SK-N-SH (cell line): ENCODE results near the gene DNAJC4. TPM values are rescaled to one million over a fixed set of nuclear protein-coding genes. Genes with fewer than 3 reads are reported as not detected.

ENCODE experiments used
- CTCF ChIA-PET: fragments of 300-600, 350-600 bp; formaldehyde crosslinking; extraction: SDS; loops from one replicate; lab custom pipeline; 2021; lab: Yijun Ruan, JAX
- POLR2A ChIA-PET: fragments of 350-600 bp; sonication (Branson Sonifier 250); formaldehyde crosslinking; extraction: SDS; loops from one replicate; lab custom pipeline; 2020; ENCODE audit warnings: antibody characterized with exemption, inconsistent platforms; lab: Yijun Ruan, JAX
- DNase-seq: peaks from one replicate; pipeline ENCODE4 v3.0.0; 2012
- H2AFZ ChIP-seq: fragments of 200-600 bp; sonication (generic); 2 replicates; pipeline ENCODE4 v1.8.1; 2016; ENCODE audit warnings: antibody characterized with exemption, mild to moderate bottlenecking, low read depth
- H3F3A ChIP-seq: fragments of 200-600 bp; sonication (generic); replicated peaks from 2 replicates; pipeline ENCODE3; 2016; ENCODE audit warnings: antibody characterized with exemption, mild to moderate bottlenecking; ENCODE audit not compliant: insufficient read depth
- H3K27ac ChIP-seq, 2 experiments: fragments of 200-500 bp in 1 of 2; fragments of 200-600 bp in 1 of 2; sonication (Bioruptor generic) in 1 of 2; sonication (generic), shearing (Covaris generic) in 1 of 2; 2 replicates each; pipeline versions ENCODE4 v1.5.1 to v1.6.1; 2014 to 2016; ENCODE audit warnings: low read depth in 2 of 2, inconsistent platforms in 1 of 2, low read length in 1 of 2, mild to moderate bottlenecking in 1 of 2, mixed read lengths in 1 of 2
- H3K27me3 ChIP-seq: fragments of 200-600 bp; sonication (generic), shearing (Covaris generic); 2 replicates; pipeline ENCODE4 v1.6.1; 2016; ENCODE audit warnings: mixed run types; ENCODE audit not compliant: insufficient read depth
- H3K36me3 ChIP-seq, 2 experiments: fragments of 200-500 bp in 1 of 2; fragments of 200-600 bp in 1 of 2; sonication (Bioruptor generic) in 1 of 2; sonication (generic) in 1 of 2; replicated peaks in 1 of 2; 2 replicates each; pipeline versions ENCODE3 to v1.5.1; 2014 to 2016; ENCODE audit warnings: low read length in 1 of 2, mild to moderate bottlenecking in 1 of 2; ENCODE audit not compliant: insufficient read depth in 2 of 2, control insufficient read depth in 1 of 2
- H3K4me1 ChIP-seq, 2 experiments: fragments of 200-500 bp in 1 of 2; fragments of 200-600 bp in 1 of 2; sonication (Bioruptor generic) in 1 of 2; sonication (generic), shearing (Covaris generic) in 1 of 2; 2 replicates each; pipeline versions ENCODE4 v1.5.1 to v1.6.1; 2014 to 2016; ENCODE audit warnings: low read depth in 1 of 2, low read length in 1 of 2, mixed run types in 1 of 2; ENCODE audit not compliant: insufficient read depth in 2 of 2, control insufficient read depth in 1 of 2
- H3K4me2 ChIP-seq: fragments of 200-600 bp; sonication (generic), shearing (Covaris generic); 2 replicates; pipeline ENCODE4 v1.6.1; 2017; ENCODE audit warnings: mixed run types
- H3K4me3 ChIP-seq, 2 experiments: fragments of 200-500 bp in 1 of 2; fragments of 200-600 bp in 1 of 2; sonication (Bioruptor generic) in 1 of 2; sonication (generic), shearing (Covaris generic) in 1 of 2; 2 replicates each; pipeline versions ENCODE4 v1.5.1 to v1.8.1; 2014 to 2016; ENCODE audit warnings: low read depth in 2 of 2, inconsistent platforms in 1 of 2, low read length in 1 of 2, mild to moderate bottlenecking in 1 of 2, mixed read lengths in 1 of 2, moderate library complexity in 1 of 2
- H3K79me2 ChIP-seq: fragments of 200-600 bp; sonication (generic); 2 replicates; pipeline ENCODE4 v1.8.1; 2017; ENCODE audit warnings: mild to moderate bottlenecking; ENCODE audit not compliant: insufficient read depth
- H3K9ac ChIP-seq: fragments of 200-600 bp; sonication (generic); 2 replicates; pipeline ENCODE4 v1.6.1; 2017; ENCODE audit warnings: mixed run types
- H3K9me2 ChIP-seq: fragments of 200-600 bp; sonication (generic); 2 replicates; pipeline ENCODE4 v1.6.1; 2017; ENCODE audit warnings: mixed run types
- H3K9me3 ChIP-seq: fragments of 200-600 bp; sonication (generic); 2 replicates; pipeline ENCODE4 v1.6.1; 2017; ENCODE audit warnings: mixed run types, mild to moderate bottlenecking, moderate library complexity
- H4K20me1 ChIP-seq: fragments of 200-600 bp; sonication (generic); 2 replicates; pipeline ENCODE4 v1.6.1; 2017; ENCODE audit warnings: mild to moderate bottlenecking, mixed run types; ENCODE audit not compliant: insufficient read depth
- CHD2 ChIP-seq: fragments of 150-350 bp; IDR thresholded peaks from 2 replicates; pipeline ENCODE4 v1.6.1; 2018; ENCODE audit warnings: low read length; ENCODE audit not compliant: partially characterized antibody
- CTCF ChIP-seq: fragments of 200-600 bp; sonication (generic); IDR thresholded peaks from 2 replicates; pipeline ENCODE4 v1.6.1; 2017; ENCODE audit warnings: antibody characterized with exemption, mild to moderate bottlenecking, moderate library complexity
- FOSL2 ChIP-seq: IDR thresholded peaks from 2 replicates; pipeline ENCODE4 v1.4.0; 2012; ENCODE audit warnings: low read depth, mild to moderate bottlenecking, moderate library complexity, borderline replicate concordance
- FOXM1 ChIP-seq: IDR thresholded peaks from 2 replicates; pipeline ENCODE4 v1.4.0; 2012; ENCODE audit warnings: low read depth, mild to moderate bottlenecking
- GATA2 ChIP-seq: sonication (generic); formaldehyde crosslinking; IDR thresholded peaks from 2 replicates; pipeline ENCODE4 v1.5.0; 2020; ENCODE audit warnings: mild to moderate bottlenecking, missing genetic modification reagents
- IRF3 ChIP-seq: fragments of 150-350 bp; IDR thresholded peaks from 2 replicates; pipeline ENCODE4 v1.6.1; 2016; ENCODE audit warnings: mild to moderate bottlenecking, low read depth, low read length
- JUND ChIP-seq: IDR thresholded peaks from 2 replicates; pipeline ENCODE4 v1.4.0; 2012
- NFIC ChIP-seq: IDR thresholded peaks from 2 replicates; pipeline ENCODE4 v1.4.0; 2012; ENCODE audit warnings: borderline replicate concordance
- POLR2AphosphoS5 ChIP-seq: IDR thresholded peaks from 2 replicates; pipeline ENCODE4 v1.6.1; 2012; ENCODE audit warnings: low read depth, low read length
- RCOR1 ChIP-seq: fragments of 150-350 bp; IDR thresholded peaks from 2 replicates; pipeline ENCODE4 v1.6.1; 2017; ENCODE audit warnings: antibody characterized with exemption, low read length
- RFX5 ChIP-seq: IDR thresholded peaks from 2 replicates; pipeline ENCODE4 v1.6.1; 2012; ENCODE audit warnings: mild to moderate bottlenecking, improper control_type of control experiment, low read length
- RXRA ChIP-seq: IDR thresholded peaks from 2 replicates; pipeline ENCODE4 v1.4.0; 2012; ENCODE audit warnings: low read depth, mild to moderate bottlenecking, borderline replicate concordance
- TAF1 ChIP-seq: IDR thresholded peaks from 2 replicates; pipeline ENCODE4 v1.6.1; 2012; ENCODE audit warnings: low read depth, mild to moderate bottlenecking, low read length, moderate library complexity, borderline replicate concordance
- TEAD4 ChIP-seq: IDR thresholded peaks from 2 replicates; pipeline ENCODE4 v1.4.0; 2012; ENCODE audit warnings: mild to moderate bottlenecking, borderline replicate concordance; ENCODE audit not compliant: insufficient read depth
- ZBTB33 ChIP-seq: IDR thresholded peaks from 2 replicates; pipeline ENCODE4 v1.4.0; 2012; ENCODE audit warnings: low read depth, borderline replicate concordance
- WGBS: methylation state at CpG from one replicate; pipeline ENCODE4 v1.1.6; 2017; ENCODE audit warnings: low lambda C conversion rate; 5-methylcytosine and 5-hydroxymethylcytosine counted together
- polyA plus RNA-seq, 3 experiments: library from polyadenylated mRNA; depleted of rRNA; stranded (reverse); fragments of >200 nt; gene quantifications; 2 replicates each; pipeline ENCODE4 v1.2.3, GENCODE V29; 2012

The DNAJC4 gene
- polyA plus RNA-seq, 1 of the 3 experiments (the other 2 are of a cell fraction): 52.1 TPM

GRCh38 chr11:64265176-64266160 lies 35.1 kb downstream of the DNAJC4 start:
- Histone ChIP-seq H2AFZ (no peak overlapping the region), H3K9ac (no peak overlapping the region), H3K9me3 (no peaks in the 10 kb centered on the region), H3K4me2 (no peak overlapping the region), H3K27me3 (no peaks in the 10 kb centered on the region), H3K79me2 (no peaks in the 10 kb centered on the region; the same call in none of the 2 replicates), H4K20me1 (no peaks in the 10 kb centered on the region), H3K27ac (peak overlapping the region in 1 of 2 experiments; percentile 94; a peak in 2 of 4 replicates), H3K9me2 (no peaks in the 10 kb centered on the region), H3K4me1 (peaks cover 12 to 55% of the 10 kb centered on the region in 2 experiments; a peak in 3 of 4 replicates), H3F3A (peaks cover 22% of the 10 kb centered on the region), H3K4me3 (no peak overlapping the region), H3K36me3 (peaks cover 17 to 28% of the 10 kb centered on the region in 2 experiments)
- no peak for DNase-seq
- 95% methylated on average over 23 of the region's 35 CpGs for WGBS
- ChIA-PET POLR2A (interaction anchor here (1.0 to 2.8 kb wide), 9 partner anchors 12 to 80 kb away, joined by 3 to 41 read pairs (median 5); partner anchors contain the start of genes FKBP2, NUDT22, PLCB3 and PPP1R14B), CTCF (interaction anchor here (0.8 to 5.7 kb wide), 9 partner anchors 12 to 61 kb away, joined by 3 to 119 read pairs (median 11); partner anchors contain the start of genes ESRRA, NUDT22, PLCB3 and PPP1R14B)
- TF ChIP-seq CHD2 (no peak), NFIC (no peak), GATA2 (CRISPR knock-in tag) (no peak), IRF3 (no peak), CTCF (no peak)

DNA sequence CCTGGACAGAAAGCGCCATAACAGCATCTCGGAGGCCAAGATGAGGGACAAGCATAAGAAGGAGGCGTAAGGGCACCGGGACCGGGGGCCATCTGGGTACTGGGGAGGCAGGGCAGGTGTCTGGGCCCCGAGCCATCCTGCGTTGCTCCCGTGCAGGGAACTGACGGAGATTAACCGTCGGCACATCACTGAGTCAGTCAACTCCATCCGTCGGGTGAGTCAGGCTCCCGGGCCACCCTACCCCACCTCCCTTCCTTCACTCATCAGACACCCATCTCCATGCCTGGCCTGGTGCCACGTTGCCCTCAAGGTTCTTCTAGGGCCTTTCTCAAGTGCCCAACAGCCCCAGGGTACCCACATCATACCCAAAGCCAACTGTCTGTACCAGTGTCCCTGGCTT lies 36.0 kb downstream of the DNAJC4 start:
- POLR2A ChIA-PET: interaction anchor here (1.2 to 6.5 kb wide), 2 partner anchors 20 to 27 kb away, joined by 3 to 112 read pairs; partner anchors contain the start of genes FKBP2, PLCB3 and PPP1R14B
- no peaks in the 10 kb centered on the region; the same call in 1 of the 2 replicates for H3K79me2 ChIP-seq

More for the DNA sequence above, 36.0 kb downstream of the DNAJC4 start:
- Histone ChIP-seq H2AFZ (no peak overlapping the region), H3K27me3 (no peaks in the 10 kb centered on the region), H4K20me1 (no peaks in the 10 kb centered on the region), H3K9me2 (no peaks in the 10 kb centered on the region), H3K9ac (no peak overlapping the region), H3K4me2 (no peak overlapping the region), H3K27ac (no peak overlapping the region), H3K36me3 (peaks cover 15 to 28% of the 10 kb centered on the region in 2 experiments), H3F3A (peaks cover 25% of the 10 kb centered on the region), H3K4me1 (peaks cover 12 to 55% of the 10 kb centered on the region in 2 experiments; a peak in 3 of 4 replicates), H3K4me3 (no peak overlapping the region), H3K9me3 (no peaks in the 10 kb centered on the region)
- 87% methylated on average over 10 of the region's 15 CpGs for WGBS
- CTCF ChIA-PET: interaction anchor here (3.4 to 6.9 kb wide), 2 partner anchors 16 to 20 kb away, joined by 20 to 89 read pairs; partner anchors contain the start of genes PLCB3 and PPP1R14B
- DNase-seq: no peak
- TF ChIP-seq RXRA: no peak
- no peak for TF ChIP-seq POLR2AphosphoS5
- no peak for TF ChIP-seq FOSL2
- TF ChIP-seq TAF1: no peak
- no peak for TF ChIP-seq RCOR1
- TF ChIP-seq FOXM1: no peak
- TF ChIP-seq CTCF: no peak
- no peak for TF ChIP-seq RFX5
- no peak for TF ChIP-seq JUND
- no peak for TF ChIP-seq GATA2 (CRISPR knock-in tag)
- no peak for TF ChIP-seq TEAD4
- TF ChIP-seq ZBTB33: no peak
- TF ChIP-seq CHD2: no peak
